ENCODE measurements around the gene GDF2.

The GDF2 gene

DNA sequence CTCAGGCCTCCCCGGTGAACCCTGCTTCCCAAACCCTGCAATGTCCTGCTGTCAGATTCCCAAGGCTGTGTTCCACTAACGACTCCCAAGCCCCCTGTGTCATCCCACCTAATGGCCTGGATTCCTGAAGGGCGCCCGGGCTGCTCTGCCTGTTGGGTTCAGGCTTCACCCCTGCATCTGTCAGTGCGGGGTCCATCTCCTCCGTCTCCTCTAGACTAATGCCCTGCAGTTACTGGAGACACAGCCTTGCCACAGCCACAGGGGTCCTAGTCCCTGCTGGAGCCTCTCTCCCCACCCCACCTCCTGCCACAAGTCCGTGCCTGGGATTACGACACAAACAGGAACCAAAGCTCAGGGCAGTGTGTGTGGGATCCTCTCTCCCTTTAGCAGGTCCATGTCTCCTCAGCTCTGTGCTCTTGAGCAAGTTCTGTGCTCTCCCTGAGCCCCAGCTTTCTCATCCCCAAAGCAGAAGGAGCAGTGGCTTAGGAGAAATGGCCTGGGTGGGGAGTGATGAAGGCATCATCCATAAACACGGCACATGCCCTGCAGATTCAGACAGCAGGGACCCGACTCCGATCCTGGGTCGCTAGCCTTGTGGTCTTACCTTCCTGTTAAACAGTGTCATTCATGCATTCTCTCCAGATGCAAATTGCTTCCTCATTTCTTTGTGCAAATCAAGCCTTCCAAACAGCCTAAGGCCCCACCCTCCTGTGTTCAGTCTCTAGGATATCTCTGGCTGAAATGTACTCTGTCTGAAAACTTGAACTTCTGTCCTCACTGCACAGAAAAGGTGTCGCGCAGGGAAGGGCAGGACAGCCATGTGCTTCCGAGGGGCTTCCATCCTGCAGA, 17.7 kb downstream of the GDF2 start:
- DNase-seq (no peak), ATAC-seq (ENCODE audit: insufficient read depth, low read depth) (peak; percentile 44; the same call in 1 of the 3 replicates)
- H2AFZ ChIP-seq (ENCODE audit: low read depth, low read length): no peak overlapping the region
- no peak overlapping the region for H3K4me3 ChIP-seq (ENCODE audit: low read depth in 1 of 2, low read length in 2 of 2)
- H3K4me1 ChIP-seq (ENCODE audit: insufficient read depth, low read length): no peaks in the 10 kb centered on the region
- peaks cover 5% of the 10 kb centered on the region; the same call in 1 of the 2 replicates for H4K20me1 ChIP-seq (ENCODE audit: insufficient read depth, low read length)
- H3K36me3 ChIP-seq (ENCODE audit: insufficient read depth, low read length): no peaks in the 10 kb centered on the region
- no peak overlapping the region for H3K9ac ChIP-seq (ENCODE audit: low read depth, low read length)
- no peaks in the 10 kb centered on the region for H3K79me2 ChIP-seq (ENCODE audit: insufficient read depth, low read length)
- TF ChIP-seq CTCF (IDR thresholded peaks at IDR 0.05; ENCODE audit: borderline replicate concordance, extremely low read depth, low read length, poor library complexity, severe bottlenecking) (no peak), EZH2 (IDR thresholded peaks at IDR 0.05; ENCODE audit: borderline replicate concordance, low read depth, low read length, severe bottlenecking) (no peak)
- H3K9me3 ChIP-seq (ENCODE audit: insufficient read depth, low read length, severe bottlenecking): no peaks in the 10 kb centered on the region
- H3K4me2 ChIP-seq (ENCODE audit: insufficient read depth, low read length): no peak overlapping the region
- H3K27me3 ChIP-seq (ENCODE audit: insufficient read depth, low read length, poor library complexity): peaks cover 10% of the 10 kb centered on the region
- H3K27ac ChIP-seq (ENCODE audit: low read length): no peak overlapping the region

DNA sequence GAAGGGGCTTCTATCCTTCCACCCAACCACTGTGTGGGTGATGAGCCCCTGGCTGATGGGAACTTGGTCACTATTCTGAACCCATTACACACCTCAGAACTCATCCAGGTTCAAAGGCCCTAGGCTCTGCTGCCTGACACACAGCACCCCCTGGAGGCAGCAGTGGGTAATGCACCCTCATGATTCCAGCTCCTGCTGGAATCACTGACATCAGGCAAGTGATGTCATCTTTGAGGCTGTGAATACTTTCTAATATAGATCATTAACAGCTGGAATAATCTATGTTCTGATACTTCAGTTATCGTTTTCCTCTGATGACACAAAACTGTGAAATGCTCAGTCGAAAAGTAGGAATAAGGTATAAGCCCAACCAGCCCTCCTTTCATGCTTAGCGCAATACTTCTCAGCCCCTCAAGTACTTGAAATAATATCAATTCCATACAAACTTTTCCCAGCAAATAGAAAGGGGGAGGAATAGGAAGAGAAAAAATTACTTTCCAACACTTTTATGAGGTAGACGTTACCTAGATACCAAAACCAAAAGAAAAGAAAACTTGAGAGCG, 18.4 kb downstream of the GDF2 start:
- no peaks in the 10 kb centered on the region for H3K4me1 ChIP-seq (ENCODE audit: insufficient read depth, low read length)
- H4K20me1 ChIP-seq (ENCODE audit: insufficient read depth, low read length): peaks cover 3% of the 10 kb centered on the region; the same call in 1 of the 2 replicates
- no peaks in the 10 kb centered on the region for H3K9me3 ChIP-seq (ENCODE audit: insufficient read depth, low read length, severe bottlenecking)
- H3K4me2 ChIP-seq (ENCODE audit: insufficient read depth, low read length): no peak overlapping the region
- peak; percentile 79 for ATAC-seq (ENCODE audit: insufficient read depth, low read depth)
- H3K4me3 ChIP-seq (ENCODE audit: low read depth in 1 of 2, low read length in 2 of 2): no peak overlapping the region
- H3K9ac ChIP-seq (ENCODE audit: low read depth, low read length): no peak overlapping the region
- H3K79me2 ChIP-seq (ENCODE audit: insufficient read depth, low read length): no peaks in the 10 kb centered on the region
- H3K36me3 ChIP-seq (ENCODE audit: insufficient read depth, low read length): no peaks in the 10 kb centered on the region
- TF ChIP-seq CTCF (IDR thresholded peaks at IDR 0.05; ENCODE audit: borderline replicate concordance, extremely low read depth, low read length, poor library complexity, severe bottlenecking): peak; percentile 98
- no peak for TF ChIP-seq EZH2 (IDR thresholded peaks at IDR 0.05; ENCODE audit: borderline replicate concordance, low read depth, low read length, severe bottlenecking)
- H3K27me3 ChIP-seq (ENCODE audit: insufficient read depth, low read length, poor library complexity): peaks cover 13% of the 10 kb centered on the region
- DNase-seq: peak; percentile 70
- H2AFZ ChIP-seq (ENCODE audit: low read depth, low read length): no peak overlapping the region
- no peak overlapping the region for H3K27ac ChIP-seq (ENCODE audit: low read length)

DNA sequence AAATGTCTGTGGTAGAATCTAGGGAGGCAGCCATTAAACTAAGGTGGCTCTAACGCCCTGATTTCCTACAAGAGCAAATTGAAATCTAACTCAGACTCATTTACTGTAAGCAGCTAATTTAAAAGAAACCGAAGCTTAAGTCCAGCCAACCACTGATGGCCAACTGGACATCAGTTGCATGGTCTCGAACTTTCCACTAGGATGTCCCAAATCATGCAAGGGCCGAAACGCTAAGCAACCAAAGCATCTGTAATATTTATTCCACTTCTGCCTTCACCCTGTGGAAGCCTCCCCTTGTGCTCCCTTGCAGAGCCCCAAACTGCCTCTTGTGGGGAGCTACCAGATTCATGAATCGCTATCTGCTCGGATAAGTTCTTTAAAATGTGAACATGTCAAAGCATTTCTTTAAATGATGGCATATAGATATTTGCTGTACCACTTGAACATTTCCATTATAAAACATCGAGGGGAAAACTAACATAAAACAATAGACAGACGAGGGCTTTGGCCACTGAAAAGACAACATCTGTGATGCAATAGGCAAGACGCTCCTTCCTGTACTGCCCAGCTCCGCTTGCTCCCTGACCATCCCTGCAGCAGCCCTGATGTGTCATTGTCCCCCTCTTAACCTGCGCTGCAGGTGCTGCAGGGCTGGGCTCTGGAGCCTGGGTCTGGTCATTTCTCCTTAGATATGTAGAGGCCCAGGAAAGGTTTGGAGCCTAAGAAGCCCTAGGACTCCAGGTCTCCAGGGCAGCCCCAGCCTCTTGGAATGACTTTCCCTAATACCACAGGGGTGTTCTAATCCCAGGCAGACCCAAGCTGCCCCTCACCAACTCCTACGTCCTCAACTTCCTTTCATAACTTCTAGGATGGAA, 23.0 kb downstream of the GDF2 start:
- H3K27ac ChIP-seq (ENCODE audit: low read length): no peak overlapping the region
- H3K79me2 ChIP-seq (ENCODE audit: insufficient read depth, low read length): no peaks in the 10 kb centered on the region
- H3K9me3 ChIP-seq (ENCODE audit: insufficient read depth, low read length, severe bottlenecking): no peaks in the 10 kb centered on the region
- H4K20me1 ChIP-seq (ENCODE audit: insufficient read depth, low read length): no peaks in the 10 kb centered on the region
- DNase-seq (no peak), ATAC-seq (ENCODE audit: insufficient read depth, low read depth) (no peak)
- H3K9ac ChIP-seq (ENCODE audit: low read depth, low read length): no peak overlapping the region
- peaks cover 15% of the 10 kb centered on the region for H3K27me3 ChIP-seq (ENCODE audit: insufficient read depth, low read length, poor library complexity)
- no peak overlapping the region for H3K4me3 ChIP-seq (ENCODE audit: low read depth in 1 of 2, low read length in 2 of 2)
- no peaks in the 10 kb centered on the region for H3K4me1 ChIP-seq (ENCODE audit: insufficient read depth, low read length)
- H3K4me2 ChIP-seq (ENCODE audit: insufficient read depth, low read length): no peak overlapping the region
- TF ChIP-seq EZH2 (IDR thresholded peaks at IDR 0.05; ENCODE audit: borderline replicate concordance, low read depth, low read length, severe bottlenecking) (no peak), CTCF (IDR thresholded peaks at IDR 0.05; ENCODE audit: borderline replicate concordance, extremely low read depth, low read length, poor library complexity, severe bottlenecking) (no peak)
- no peak overlapping the region for H2AFZ ChIP-seq (ENCODE audit: low read depth, low read length)
- no peaks in the 10 kb centered on the region for H3K36me3 ChIP-seq (ENCODE audit: insufficient read depth, low read length)

Data from DND-41 (cell line).